DMS 273 (cell line): ENCODE data around the gene ADAMTS6.

Experiments used
- DNase-seq: peaks from one replicate; lab custom pipeline; 2025; ENCODE audit not compliant: unreplicated experiment; lab: John Stamatoyannopoulos, UW

Gene ADAMTS6

GRCh38 chr5:65475336-65475735 lies 6.4 kb downstream of the ADAMTS6 start:
- no peak for DNase-seq

DNA sequence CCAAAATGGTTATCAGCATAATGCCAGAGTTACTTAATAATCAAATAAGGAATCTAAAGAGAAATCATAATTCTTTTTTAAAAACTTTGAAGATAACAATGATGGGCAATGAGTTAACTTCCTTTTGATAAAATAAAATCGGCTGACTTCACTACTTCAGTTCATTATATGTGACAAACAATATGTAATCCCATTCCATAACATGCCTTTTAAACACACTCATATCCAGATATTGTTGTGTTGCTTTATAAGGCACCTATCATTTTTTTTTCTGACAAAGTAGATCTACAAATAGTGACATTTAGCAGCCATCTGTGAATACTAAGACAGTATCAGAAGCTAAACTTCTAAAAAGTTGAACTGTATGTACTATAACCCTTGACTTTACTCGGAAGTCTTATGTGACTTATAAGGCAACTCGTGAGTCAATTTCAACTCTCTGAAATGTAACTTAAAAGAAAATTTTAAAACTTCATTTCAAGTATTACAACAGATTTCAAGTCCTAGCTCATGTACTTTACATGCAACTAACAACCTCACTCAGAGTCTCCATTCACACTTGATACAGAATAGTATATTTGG lies 7.5 kb downstream of the ADAMTS6 start:
- DNase-seq = no peak

- DNase-seq = no peak
These were observed 13.1 kb downstream of the ADAMTS6 start for GRCh38 chr5:65468633-65469032.

DNA sequence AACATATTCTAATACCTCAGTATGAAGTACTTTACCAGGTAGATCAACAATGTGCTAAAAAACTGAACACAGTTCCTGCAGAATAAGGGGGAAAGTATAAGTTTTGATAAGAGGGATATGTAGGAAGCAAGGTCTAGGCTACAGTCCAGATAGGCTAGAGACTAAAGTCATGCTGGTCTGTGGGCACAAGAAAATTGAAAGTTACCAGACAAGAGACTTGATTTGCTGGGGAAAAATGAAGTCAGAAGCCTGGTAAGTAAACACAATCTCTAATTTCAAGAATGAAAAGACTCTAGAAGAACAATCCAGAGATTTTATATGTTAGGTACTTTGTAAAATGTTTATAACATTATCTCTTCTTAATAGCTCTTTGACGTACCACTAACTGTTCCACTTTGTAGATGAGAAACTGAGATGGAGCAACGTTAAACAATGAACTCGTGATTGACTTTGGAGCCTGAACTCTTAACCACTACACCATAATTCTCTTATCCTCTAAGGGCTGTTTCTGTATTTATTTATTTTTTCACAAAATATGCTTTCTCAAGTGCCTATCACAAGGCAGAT lies 19.5 kb downstream of the ADAMTS6 start:
- DNase-seq = no peak

DNA sequence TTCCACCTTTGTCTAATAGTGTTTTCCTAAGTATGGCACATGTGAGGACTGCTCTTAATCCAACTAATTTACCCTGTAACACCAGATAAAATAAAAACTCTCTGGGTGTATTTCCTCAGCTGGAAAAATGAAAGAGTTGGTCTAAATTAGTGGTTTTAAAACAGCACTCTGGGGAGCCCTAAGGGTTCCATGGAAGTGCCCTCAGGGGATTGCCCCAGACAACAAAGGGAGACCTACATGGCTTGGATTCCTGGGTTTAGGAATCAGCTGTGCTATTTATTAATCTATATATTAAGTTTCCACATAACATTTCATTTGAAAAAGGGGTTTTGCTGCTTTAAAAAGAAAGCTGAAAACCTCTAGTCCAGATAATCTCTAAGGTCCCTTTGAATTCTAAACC lies 20.2 kb downstream of the ADAMTS6 start:
- DNase-seq = no peak

GRCh38 chr5:65459995-65460394 lies 21.7 kb downstream of the ADAMTS6 start:
- DNase-seq = no peak

DNA sequence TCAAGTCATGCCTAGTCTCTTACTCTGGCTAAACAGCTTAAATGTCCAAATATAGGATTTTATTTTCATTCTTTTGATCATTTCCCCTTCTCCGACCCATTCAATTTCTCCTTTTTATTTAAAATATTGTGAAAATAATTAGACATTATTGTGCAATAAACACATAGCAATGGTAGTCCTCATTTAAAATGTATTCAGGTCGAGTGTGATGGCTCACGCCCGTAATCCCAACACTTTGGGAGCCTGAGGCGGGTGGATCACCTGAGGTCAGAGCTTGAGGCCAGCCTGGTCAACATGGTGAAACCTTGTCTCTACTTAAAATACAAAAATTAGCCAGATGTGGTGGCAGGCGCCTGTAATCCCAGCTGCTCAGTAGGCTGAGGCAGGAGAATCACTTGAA lies 26.7 kb downstream of the ADAMTS6 start:
- no peak for DNase-seq

DNA sequence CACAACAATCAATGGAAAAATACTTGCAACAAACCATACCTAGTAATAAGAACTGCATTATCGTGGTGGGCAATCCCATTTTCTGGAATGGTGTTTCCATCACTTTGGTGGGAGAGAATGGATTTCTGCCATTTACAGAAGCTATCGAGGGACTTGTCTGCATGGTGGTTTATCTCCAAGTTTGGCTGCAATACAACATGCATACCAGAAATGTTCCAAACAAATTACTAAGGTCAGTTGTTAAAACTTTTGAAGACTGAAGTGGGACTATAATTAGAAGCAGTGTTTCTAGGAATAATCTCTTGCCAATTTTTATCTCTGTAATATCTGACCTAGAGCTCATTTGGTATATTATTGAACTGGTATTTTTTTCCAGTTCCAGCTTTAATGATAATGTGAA lies 30.3 kb downstream of the ADAMTS6 start:
- no peak for DNase-seq

GRCh38 chr5:65446682-65447081 lies 35.0 kb downstream of the ADAMTS6 start:
- DNase-seq = no peak

DNA sequence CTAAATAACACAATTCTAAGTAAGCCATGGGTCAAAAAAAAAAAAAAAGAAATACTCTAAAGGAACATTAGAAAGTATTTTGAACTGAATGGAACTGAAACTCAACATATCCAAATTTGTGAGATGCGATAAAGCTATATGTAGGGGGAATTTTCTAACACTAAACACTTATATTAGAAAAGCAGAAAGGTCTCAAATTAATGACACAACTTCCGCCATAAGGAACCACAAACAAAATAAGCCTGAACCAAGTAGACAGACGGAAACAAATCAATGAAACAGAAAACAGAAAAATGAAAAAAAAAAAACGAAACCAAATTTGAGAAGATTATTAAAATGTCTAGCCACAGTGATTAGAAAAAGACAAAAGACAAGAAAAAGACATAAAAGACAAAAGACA lies 39.9 kb downstream of the ADAMTS6 start:
- no peak for DNase-seq

GRCh38 chr5:65440456-65440855 lies 41.3 kb downstream of the ADAMTS6 start:
- DNase-seq = no peak

DNA sequence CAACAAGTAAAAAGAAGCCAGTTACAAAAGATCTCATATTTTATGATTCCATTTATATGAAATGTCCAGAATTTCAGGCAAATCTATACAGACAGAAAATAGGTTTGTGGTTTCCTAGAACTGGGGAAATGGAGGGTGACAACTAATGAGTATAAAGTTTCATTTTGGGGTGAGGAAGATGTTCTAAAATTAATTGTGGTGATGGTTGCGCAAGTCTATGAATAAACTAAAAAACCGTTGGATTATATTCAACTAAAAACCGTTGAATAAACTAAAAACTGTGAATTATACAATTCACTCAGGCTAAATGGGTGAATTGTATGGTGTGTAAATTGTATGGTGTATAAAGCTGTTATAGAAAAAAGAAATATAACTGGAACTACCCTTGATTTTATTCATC lies 47.6 kb downstream of the ADAMTS6 start:
- DNase-seq = no peak

DNA sequence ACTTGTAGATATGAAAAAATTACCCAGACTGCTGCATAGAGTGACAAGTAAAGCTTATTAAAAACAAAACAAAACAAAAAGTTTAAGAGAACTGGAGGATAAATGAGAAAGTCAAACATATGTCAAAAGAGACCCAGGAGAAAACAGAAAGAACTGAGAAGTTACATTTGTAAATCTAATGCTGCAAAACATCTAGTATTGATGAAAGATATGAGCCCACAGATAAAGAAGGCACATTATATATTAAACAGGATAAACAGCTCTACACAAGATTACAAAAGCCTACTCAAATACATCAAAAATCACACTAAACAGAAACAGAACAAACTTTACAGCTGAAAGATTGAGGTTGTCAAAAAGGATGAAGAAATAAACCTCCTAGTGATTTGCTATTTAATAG lies 55.1 kb downstream of the ADAMTS6 start:
- DNase-seq = no peak

DNA sequence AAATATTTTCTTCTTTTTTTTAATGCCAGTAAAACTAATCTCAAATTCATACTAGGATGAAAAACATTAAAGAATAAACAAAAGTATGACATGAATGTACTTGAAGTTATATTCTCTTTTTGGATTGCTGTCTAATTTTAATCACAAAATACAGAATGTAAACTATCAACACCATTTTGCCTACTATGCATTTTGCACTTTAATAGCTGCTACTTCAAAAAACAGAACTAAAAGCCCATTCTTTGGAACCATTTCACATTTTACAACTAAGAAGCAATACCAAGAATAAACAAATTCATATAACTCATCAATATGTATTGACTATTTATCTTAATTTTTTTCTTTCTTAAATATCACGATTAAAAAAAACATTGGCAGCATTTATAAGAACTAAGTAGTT lies 58.1 kb downstream of the ADAMTS6 start:
- DNase-seq = no peak

DNA sequence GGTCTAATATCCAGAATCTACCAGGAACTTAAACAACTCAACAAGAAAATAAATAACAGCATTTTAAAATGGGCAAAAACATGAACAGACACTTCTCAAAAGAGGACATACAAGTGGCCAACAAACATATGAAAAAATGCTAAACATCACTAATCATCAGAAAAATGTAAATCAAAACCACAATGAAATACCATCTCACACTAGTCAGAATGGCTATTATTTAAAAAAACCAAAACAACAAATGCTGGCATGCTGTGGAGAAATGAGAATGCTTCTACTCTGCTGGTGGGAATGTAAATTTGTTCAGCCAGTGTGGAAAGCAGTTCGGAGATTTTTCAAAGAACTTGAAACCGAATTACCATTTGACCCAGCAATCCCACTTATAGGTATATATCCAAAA lies 63.1 kb downstream of the ADAMTS6 start:
- DNase-seq = no peak

DNA sequence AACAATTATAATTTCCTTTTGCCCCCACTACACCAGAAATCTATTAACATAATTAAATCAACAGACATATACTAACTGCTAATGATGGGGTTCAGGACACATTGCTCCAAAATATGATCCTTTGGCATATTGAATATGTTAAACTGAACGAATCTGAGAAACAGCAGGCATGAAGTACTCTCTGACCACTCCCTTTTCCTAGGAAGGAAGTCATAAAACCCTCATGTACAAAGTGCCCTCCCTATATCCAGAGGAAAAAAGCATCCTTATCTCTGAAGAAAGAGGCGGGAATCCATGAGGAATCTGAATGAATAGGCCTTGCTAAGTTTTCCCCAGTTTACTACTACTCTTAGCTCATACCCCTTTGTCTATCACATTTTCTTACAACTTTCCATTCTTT lies 67.9 kb downstream of the ADAMTS6 start:
- no peak for DNase-seq

DNA sequence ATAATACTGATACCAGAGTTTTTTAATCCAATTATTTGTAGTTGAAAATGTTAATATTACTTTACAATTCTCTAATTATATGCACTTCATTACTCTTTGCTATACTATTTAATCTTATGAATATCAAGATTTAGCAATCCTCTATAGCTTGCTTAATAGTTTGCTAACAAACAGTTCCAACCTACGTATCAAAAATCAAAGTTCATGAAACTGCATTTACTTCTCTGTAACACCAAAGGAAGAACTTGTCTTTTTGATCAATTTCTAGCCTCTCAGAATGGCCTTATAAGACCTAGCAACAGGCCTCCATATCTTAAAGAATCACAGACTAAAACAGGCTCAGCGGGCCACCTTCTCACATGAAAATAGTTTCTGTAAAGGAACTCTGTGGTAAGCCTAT lies 68.9 kb downstream of the ADAMTS6 start:
- DNase-seq = no peak

- no peak for DNase-seq
These were observed 70.4 kb downstream of the ADAMTS6 start for GRCh38 chr5:65411356-65411755.

- DNase-seq = no peak
These were observed 86.1 kb downstream of the ADAMTS6 start for GRCh38 chr5:65395526-65396155.

- DNase-seq = no peak
These were observed 87.6 kb downstream of the ADAMTS6 start for GRCh38 chr5:65394087-65394486.

DNA sequence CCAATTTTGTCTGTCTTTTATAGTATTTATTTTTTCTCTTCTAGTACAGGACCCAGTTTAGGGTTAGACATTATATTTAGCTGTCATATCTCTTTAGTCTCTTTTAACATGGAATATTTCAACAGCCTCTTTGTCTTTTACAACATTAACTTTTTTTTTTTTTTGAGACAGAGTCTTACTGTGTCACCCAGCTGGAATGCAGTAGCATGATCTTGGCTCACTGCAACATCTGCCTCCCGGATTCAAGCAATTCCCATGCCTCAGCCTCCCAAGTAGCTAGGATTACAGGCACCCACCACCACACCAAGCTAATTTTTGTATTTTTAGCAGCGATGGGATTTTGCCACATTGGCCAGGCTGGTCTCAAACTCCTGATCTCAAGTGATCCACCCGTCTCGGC lies 90.1 kb downstream of the ADAMTS6 start:
- DNase-seq = no peak

- DNase-seq = no peak
These were observed 91.5 kb downstream of the ADAMTS6 start for GRCh38 chr5:65390208-65390607.

GRCh38 chr5:65383859-65384258 lies 97.9 kb downstream of the ADAMTS6 start:
- no peak for DNase-seq
